Neural cell (in vitro differentiated cells): ENCODE measurements around the gene COG5. TPM values are rescaled to one million over a fixed set of nuclear protein-coding genes. Genes with fewer than 3 reads are reported as not detected.

ENCODE experiments used
- H2AFZ ChIP-seq: fragments of 200-600, 300-800 bp; sonication (generic), shearing (Covaris generic); 2 replicates; pipeline ENCODE4 v1.6.0; 2014; ENCODE audit warnings: low read depth, mild to moderate bottlenecking, antibody characterized with exemption, low read length, moderate library complexity
- H3F3A ChIP-seq: fragments of 200-600 bp; shearing (Covaris generic); 2 replicates; pipeline ENCODE4 v1.6.1; 2016; ENCODE audit warnings: mild to moderate bottlenecking, moderate library complexity, mixed read lengths, antibody characterized with exemption, low read length; ENCODE audit not compliant: insufficient read depth, poor library complexity, severe bottlenecking
- H3K27ac ChIP-seq: fragments of 200-600, 300-800 bp; sonication (generic), shearing (Covaris generic); 2 replicates; pipeline ENCODE4 v1.5.1; 2014; ENCODE audit warnings: mild to moderate bottlenecking, low read length, moderate library complexity
- H3K27me3 ChIP-seq: fragments of 300-800, 200-600 bp; sonication (generic), shearing (Covaris generic); 2 replicates; pipeline ENCODE4 v1.6.0; 2014; ENCODE audit warnings: mild to moderate bottlenecking, low read depth, low read length, moderate library complexity; ENCODE audit not compliant: insufficient read depth
- H3K36me3 ChIP-seq: fragments of 300-800, 200-600 bp; sonication (generic), shearing (Covaris generic); 2 replicates; pipeline ENCODE4 v1.5.1; 2014; ENCODE audit warnings: mild to moderate bottlenecking, antibody characterized with exemption, low read length, moderate library complexity; ENCODE audit not compliant: insufficient read depth
- H3K4me2 ChIP-seq: fragments of 300-800, 200-600 bp; sonication (generic), shearing (Covaris generic); 2 replicates; pipeline ENCODE4 v1.6.0; 2014; ENCODE audit warnings: mild to moderate bottlenecking, low read length
- H3K4me3 ChIP-seq: fragments of 300-800, 200-600 bp; sonication (generic), shearing (Covaris generic); 2 replicates; pipeline ENCODE4 v1.5.1; 2014; ENCODE audit warnings: mild to moderate bottlenecking, low read length, moderate library complexity
- H3K79me2 ChIP-seq: fragments of 200-600 bp; shearing (Covaris generic); replicated peaks from 2 replicates; pipeline ENCODE4 v1.6.0; 2014; ENCODE audit warnings: mild to moderate bottlenecking, low read length, moderate library complexity; ENCODE audit not compliant: insufficient read depth
- H3K9ac ChIP-seq: fragments of 300-800, 200-600 bp; sonication (generic), shearing (Covaris generic); 2 replicates; pipeline ENCODE4 v1.6.1; 2016; ENCODE audit warnings: mild to moderate bottlenecking, low read length, mixed read lengths
- H3K9me2 ChIP-seq: fragments of 200-600 bp; shearing (Covaris generic); 2 replicates; pipeline ENCODE4 v1.6.1; 2016; ENCODE audit warnings: mild to moderate bottlenecking, low read length, mixed read lengths; ENCODE audit not compliant: insufficient read depth
- H3K9me3 ChIP-seq: fragments of 200-600, 300-800 bp; sonication (generic), shearing (Covaris generic); 2 replicates; pipeline ENCODE4 v1.6.1; 2016; ENCODE audit warnings: mild to moderate bottlenecking, mixed run types, low read length, moderate library complexity, mixed read lengths
- H4K20me1 ChIP-seq: fragments of 200-600 bp; shearing (Covaris generic); 2 replicates; pipeline ENCODE4 v1.6.1; 2016; ENCODE audit warnings: mild to moderate bottlenecking, mixed run types; ENCODE audit not compliant: insufficient read depth
- CTCF ChIP-seq: fragments of 450-650 bp; IDR thresholded peaks from 2 replicates; pipeline ENCODE4 v1.5.1; 2014; ENCODE audit warnings: antibody characterized with exemption, mild to moderate bottlenecking, moderate library complexity; ENCODE audit not compliant: poor library complexity, severe bottlenecking
- EP300 ChIP-seq: fragments of 450-650 bp; conservative IDR thresholded peaks from 2 replicates; pipeline ENCODE4 v1.6.1; 2014; ENCODE audit warnings: antibody characterized with exemption, mild to moderate bottlenecking, moderate library complexity; ENCODE audit not compliant: poor library complexity, severe bottlenecking
- EZH2 ChIP-seq: fragments of 200-600, 300-800 bp; shearing (Covaris generic), sonication (generic); IDR thresholded peaks from 2 replicates; pipeline ENCODE4 v1.6.1; 2014; ENCODE audit warnings: antibody characterized with exemption, low read length, borderline replicate concordance, mild to moderate bottlenecking; ENCODE audit not compliant: insufficient read depth, poor library complexity, severe bottlenecking
- MXI1 ChIP-seq: fragments of 450-650 bp; conservative IDR thresholded peaks from 2 replicates; pipeline ENCODE4 v1.6.1; 2014; ENCODE audit warnings: antibody characterized with exemption, mild to moderate bottlenecking; ENCODE audit not compliant: poor library complexity, severe bottlenecking
- POLR2AphosphoS5 ChIP-seq: IDR thresholded peaks from 2 replicates; pipeline ENCODE4 v1.6.1; 2012
- RAD21 ChIP-seq: fragments of 450-650 bp; conservative IDR thresholded peaks from 2 replicates; pipeline ENCODE4 v1.6.1; 2014; ENCODE audit warnings: antibody characterized with exemption, mild to moderate bottlenecking, moderate library complexity
- SMC3 ChIP-seq: fragments of 450-650 bp; conservative IDR thresholded peaks from 2 replicates; pipeline ENCODE4 v1.6.1; 2014; ENCODE audit warnings: antibody characterized with exemption, mild to moderate bottlenecking, moderate library complexity; ENCODE audit not compliant: poor library complexity
- TAF1 ChIP-seq: IDR thresholded peaks from 2 replicates; pipeline ENCODE4 v1.6.1; 2012; ENCODE audit warnings: low read depth
- polyA plus RNA-seq: library from polyadenylated mRNA; depleted of rRNA; stranded (reverse); fragments of >200 nt; gene quantifications from 2 replicates; pipeline ENCODE4 v1.2.3, GENCODE V29; 2014
- TF ChIP-seq, protein P1 (sequence below): IDR thresholded peaks from 2 replicates; pipeline ENCODE4 v1.6.1; 2012; ENCODE audit warnings: borderline replicate concordance

The COG5 gene
- polyA plus RNA-seq, 1 donor from 2014 or later = 13.3 TPM

DNA sequence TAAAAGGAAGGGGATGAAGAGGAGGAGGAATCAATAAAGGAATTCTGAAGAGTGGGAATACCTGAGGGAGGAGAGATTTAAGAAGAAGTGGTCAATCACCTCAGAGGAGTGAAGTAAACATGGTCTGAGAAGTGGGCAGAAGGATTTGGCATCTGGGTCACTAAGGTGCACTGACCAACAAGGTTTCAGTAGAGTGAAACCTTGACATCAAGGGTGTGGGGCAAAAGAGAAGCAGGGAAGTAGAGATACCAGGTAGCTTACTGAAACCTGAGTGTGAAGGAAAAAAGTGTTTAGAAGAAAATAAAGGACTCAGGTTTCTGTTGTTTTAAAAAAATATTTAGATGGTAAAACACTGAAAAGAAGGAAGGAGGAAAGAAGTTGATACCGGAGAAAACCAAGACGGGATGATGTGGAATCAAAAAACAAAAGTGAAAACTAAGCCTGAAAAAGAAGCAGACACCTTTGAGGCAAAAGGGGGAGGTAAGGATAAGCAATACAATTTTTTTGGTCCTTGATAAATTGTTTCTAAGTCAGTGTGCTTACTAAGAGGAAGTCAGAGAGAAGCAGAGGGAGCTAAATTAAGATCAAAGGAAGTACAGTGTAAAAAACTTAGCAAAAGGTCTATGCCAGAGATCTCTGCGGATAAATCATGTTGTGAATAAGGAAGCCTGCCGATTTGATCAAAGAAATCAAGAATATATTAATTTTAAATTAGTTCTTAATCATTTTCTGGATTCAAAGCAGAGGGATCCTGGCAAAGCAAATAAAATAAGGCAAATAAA, 231.0 kb downstream of the COG5 start:
- H3K36me3 ChIP-seq = no peaks in the 10 kb centered on the region

DNA sequence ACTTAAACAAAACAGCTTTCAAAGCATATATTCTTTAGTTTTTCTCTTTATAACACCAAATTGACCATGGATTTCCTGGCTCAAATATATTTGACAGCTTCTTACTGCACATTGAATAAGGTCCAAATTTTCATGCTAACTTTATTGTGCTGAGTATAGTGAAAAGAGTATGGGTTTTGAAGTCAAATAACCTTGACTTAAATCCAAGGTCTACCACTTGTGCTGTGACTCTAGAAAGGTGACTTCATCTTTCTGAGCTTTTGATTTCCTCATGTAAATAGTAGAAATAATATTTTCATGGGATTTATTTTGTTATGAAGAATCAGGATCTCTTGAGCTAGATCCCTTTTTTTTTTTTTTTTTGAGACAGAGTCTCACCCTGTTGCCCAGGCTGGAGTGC, 233.2 kb downstream of the COG5 start:
- H3K4me3 ChIP-seq = no peak overlapping the region
- H3K9ac ChIP-seq = no peak overlapping the region
- no peaks in the 10 kb centered on the region for H3K27me3 ChIP-seq

More for the DNA sequence above, 231.0 kb downstream of the COG5 start:
- Histone ChIP-seq H3K27ac (no peak overlapping the region), H2AFZ (no peak overlapping the region), H3F3A (no peaks in the 10 kb centered on the region), H3K27me3 (no peaks in the 10 kb centered on the region), H3K4me3 (no peak overlapping the region), H3K9me3 (no peaks in the 10 kb centered on the region), H3K4me2 (no peak overlapping the region), H3K79me2 (no peaks in the 10 kb centered on the region), H4K20me1 (no peaks in the 10 kb centered on the region), H3K9ac (no peak overlapping the region), H3K9me2 (no peaks in the 10 kb centered on the region)
- TF ChIP-seq EZH2 = no peak
- no peak for TF ChIP-seq POLR2AphosphoS5
- no peak for TF ChIP-seq SMC3
- TF ChIP-seq, protein P1, sequence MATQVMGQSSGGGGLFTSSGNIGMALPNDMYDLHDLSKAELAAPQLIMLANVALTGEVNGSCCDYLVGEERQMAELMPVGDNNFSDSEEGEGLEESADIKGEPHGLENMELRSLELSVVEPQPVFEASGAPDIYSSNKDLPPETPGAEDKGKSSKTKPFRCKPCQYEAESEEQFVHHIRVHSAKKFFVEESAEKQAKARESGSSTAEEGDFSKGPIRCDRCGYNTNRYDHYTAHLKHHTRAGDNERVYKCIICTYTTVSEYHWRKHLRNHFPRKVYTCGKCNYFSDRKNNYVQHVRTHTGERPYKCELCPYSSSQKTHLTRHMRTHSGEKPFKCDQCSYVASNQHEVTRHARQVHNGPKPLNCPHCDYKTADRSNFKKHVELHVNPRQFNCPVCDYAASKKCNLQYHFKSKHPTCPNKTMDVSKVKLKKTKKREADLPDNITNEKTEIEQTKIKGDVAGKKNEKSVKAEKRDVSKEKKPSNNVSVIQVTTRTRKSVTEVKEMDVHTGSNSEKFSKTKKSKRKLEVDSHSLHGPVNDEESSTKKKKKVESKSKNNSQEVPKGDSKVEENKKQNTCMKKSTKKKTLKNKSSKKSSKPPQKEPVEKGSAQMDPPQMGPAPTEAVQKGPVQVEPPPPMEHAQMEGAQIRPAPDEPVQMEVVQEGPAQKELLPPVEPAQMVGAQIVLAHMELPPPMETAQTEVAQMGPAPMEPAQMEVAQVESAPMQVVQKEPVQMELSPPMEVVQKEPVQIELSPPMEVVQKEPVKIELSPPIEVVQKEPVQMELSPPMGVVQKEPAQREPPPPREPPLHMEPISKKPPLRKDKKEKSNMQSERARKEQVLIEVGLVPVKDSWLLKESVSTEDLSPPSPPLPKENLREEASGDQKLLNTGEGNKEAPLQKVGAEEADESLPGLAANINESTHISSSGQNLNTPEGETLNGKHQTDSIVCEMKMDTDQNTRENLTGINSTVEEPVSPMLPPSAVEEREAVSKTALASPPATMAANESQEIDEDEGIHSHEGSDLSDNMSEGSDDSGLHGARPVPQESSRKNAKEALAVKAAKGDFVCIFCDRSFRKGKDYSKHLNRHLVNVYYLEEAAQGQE = no peak
- no peak for TF ChIP-seq EP300
- no peak for TF ChIP-seq RAD21
- no peak for TF ChIP-seq MXI1
- no peak for TF ChIP-seq TAF1
- no peak for TF ChIP-seq CTCF

More for the DNA sequence above, 233.2 kb downstream of the COG5 start:
- no peaks in the 10 kb centered on the region for H4K20me1 ChIP-seq
- H3K36me3 ChIP-seq = no peaks in the 10 kb centered on the region
- no peaks in the 10 kb centered on the region for H3K9me3 ChIP-seq
- H3K79me2 ChIP-seq = no peaks in the 10 kb centered on the region
- H2AFZ ChIP-seq = no peak overlapping the region
- TF ChIP-seq SMC3 = no peak
- H3K27ac ChIP-seq = no peak overlapping the region
- H3K4me2 ChIP-seq = no peak overlapping the region
- no peaks in the 10 kb centered on the region for H3K9me2 ChIP-seq
- H3F3A ChIP-seq = no peaks in the 10 kb centered on the region
